GM23338 (cell line): ENCODE data around the gene HLA-DOA. TPM values are rescaled to one million over a fixed set of nuclear protein-coding genes. Genes with fewer than 3 reads are reported as not detected.

Experiments
- ATAC-seq: fragments of 200-7000 bp; cut with Tn5 transposase; 3 replicates; pipeline ENCODE4 v1.9.1; 2020
- DNase-seq: peaks from one replicate; pipeline ENCODE4 v3.0.0-alpha.2; 2015; ENCODE audit warnings: low spot score
- H2AFZ ChIP-seq: fragments of 200-600 bp; sonication (generic); 2 replicates; pipeline ENCODE4 v1.8.0; 2016; ENCODE audit warnings: antibody characterized with exemption, mild to moderate bottlenecking, moderate library complexity
- H3F3A ChIP-seq: fragments of 200-600 bp; sonication (generic); replicated peaks from 2 replicates; pipeline ENCODE4 v1.8.0; 2017; ENCODE audit warnings: antibody characterized with exemption, mixed run types, low read depth
- H3K27ac ChIP-seq: fragments of 200-600 bp; sonication (generic); 2 replicates; pipeline ENCODE4 v1.6.1; 2016; ENCODE audit warnings: low read depth
- H3K27me3 ChIP-seq: fragments of 200-600 bp; sonication (generic); 2 replicates; pipeline ENCODE4 v1.8.0; 2016; ENCODE audit warnings: mild to moderate bottlenecking, mixed run types, moderate library complexity; ENCODE audit not compliant: insufficient read depth
- H3K36me3 ChIP-seq: fragments of 200-600 bp; sonication (generic); 2 replicates; pipeline ENCODE4 v1.8.0; 2016; ENCODE audit warnings: mild to moderate bottlenecking; ENCODE audit not compliant: insufficient read depth
- H3K4me1 ChIP-seq: fragments of 200-600 bp; sonication (generic); 2 replicates; pipeline ENCODE4 v1.8.0; 2016; ENCODE audit warnings: mild to moderate bottlenecking, moderate library complexity; ENCODE audit not compliant: insufficient read depth
- H3K4me2 ChIP-seq: fragments of 200-600 bp; sonication (generic); 2 replicates; pipeline ENCODE4 v1.7.1; 2017; ENCODE audit warnings: mixed run types
- H3K4me3 ChIP-seq: fragments of 200-600 bp; sonication (generic); 2 replicates; pipeline ENCODE4 v1.6.1; 2016; ENCODE audit warnings: mixed run types
- H3K79me2 ChIP-seq: fragments of 200-600 bp; sonication (generic); replicated peaks from 2 replicates; pipeline ENCODE4 v1.8.0; 2017; ENCODE audit warnings: mild to moderate bottlenecking; ENCODE audit not compliant: insufficient read depth
- H3K9me2 ChIP-seq: fragments of 200-600 bp; sonication (generic); 2 replicates; pipeline ENCODE4 v1.8.0; 2017; ENCODE audit not compliant: insufficient read depth
- H4K20me1 ChIP-seq: fragments of 200-600 bp; sonication (generic); replicated peaks from 2 replicates; pipeline ENCODE4 v1.8.0; 2017; ENCODE audit warnings: mild to moderate bottlenecking; ENCODE audit not compliant: insufficient read depth
- H3K27ac Mint-ChIP-seq: 2 replicates; pipeline ENCODE4 v1.8.0; 2020; ENCODE audit warnings: inconsistent platforms, mild to moderate bottlenecking, moderate library complexity, mixed read lengths
- H3K27me3 Mint-ChIP-seq: 3 replicates; pipeline ENCODE4 v1.8.0; 2022; ENCODE audit warnings: low read depth, mild to moderate bottlenecking, moderate library complexity, mixed read lengths, inconsistent platforms; ENCODE audit not compliant: insufficient read depth, poor library complexity
- H3K36me3 Mint-ChIP-seq: 3 replicates; pipeline ENCODE4 v1.8.0; 2021; ENCODE audit warnings: low read depth, mild to moderate bottlenecking, inconsistent platforms, moderate library complexity, mixed read lengths
- H3K4me1 Mint-ChIP-seq: 3 replicates; pipeline ENCODE4 v1.8.0; 2020; ENCODE audit warnings: mild to moderate bottlenecking, inconsistent platforms, mixed read lengths
- H3K4me3 Mint-ChIP-seq: 3 replicates; pipeline ENCODE4 v1.8.0; 2021; ENCODE audit warnings: moderate library complexity, mild to moderate bottlenecking, inconsistent platforms, mixed read lengths
- H3K9me3 Mint-ChIP-seq: 3 replicates; pipeline ENCODE4 v1.8.0; 2020; ENCODE audit warnings: moderate library complexity, mild to moderate bottlenecking, inconsistent platforms, mixed read lengths
- ETS1 ChIP-seq: IDR thresholded peaks from 2 replicates; pipeline ENCODE4 v1.6.1; 2016; ENCODE audit warnings: antibody characterized with exemption
- EZH2 ChIP-seq: fragments of 200-600 bp; sonication (generic); IDR thresholded peaks from one replicate; pipeline ENCODE4 v1.8.0; 2017; ENCODE audit warnings: antibody characterized with exemption, mild to moderate bottlenecking, low read depth; ENCODE audit not compliant: unreplicated experiment
- EZH2phosphoT487 ChIP-seq: fragments of 200-600 bp; sonication (generic); IDR thresholded peaks from one replicate; pipeline ENCODE4 v1.8.1; 2018; ENCODE audit warnings: antibody characterized with exemption; ENCODE audit not compliant: unreplicated experiment
- JUNB ChIP-seq: IDR thresholded peaks from one replicate; pipeline ENCODE4 v1.6.1; 2016; ENCODE audit warnings: antibody characterized with exemption; ENCODE audit not compliant: unreplicated experiment
- STAT1 ChIP-seq: IDR thresholded peaks from one replicate; pipeline ENCODE4 v1.6.1; 2016; ENCODE audit warnings: antibody characterized with exemption; ENCODE audit not compliant: unreplicated experiment
- ZNF114 ChIP-seq: fragments of 250-450 bp; sonication (Bioruptor Pico); IDR thresholded peaks from 2 replicates; pipeline ENCODE4 v1.5.0; 2020; ENCODE audit warnings: mild to moderate bottlenecking, moderate library complexity
- polyA plus RNA-seq: library from polyadenylated mRNA; unstranded; fragments of >200 nt; fragmentation: Nextera tagmentation; extraction: Ambion mirVana; gene quantifications from 2 replicates; pipeline ENCODE4 v1.2.1, GENCODE V29; 2016
- total RNA-seq: library from RNA; depleted of rRNA; stranded (reverse); fragments of >200 nt; shearing (Covaris generic); gene quantifications from 2 replicates; pipeline ENCODE4 v1.2.3, GENCODE V29; 2014
- TF ChIP-seq, protein P1 (sequence below): fragments of 250-450 bp; sonication (Bioruptor Pico); IDR thresholded peaks from 2 replicates; pipeline ENCODE4 v1.5.0; 2020; ENCODE audit warnings: mild to moderate bottlenecking, moderate library complexity
- TF ChIP-seq, protein P2 (sequence below): IDR thresholded peaks from one replicate; pipeline ENCODE4 v1.6.1; 2018; ENCODE audit warnings: antibody characterized with exemption; ENCODE audit not compliant: unreplicated experiment

HLA-DOA gene
- total and polyA plus RNA-seq, 2 experiments from 2014 or later, result 4.8 to 30.5 TPM

- TF ChIP-seq, protein P1, sequence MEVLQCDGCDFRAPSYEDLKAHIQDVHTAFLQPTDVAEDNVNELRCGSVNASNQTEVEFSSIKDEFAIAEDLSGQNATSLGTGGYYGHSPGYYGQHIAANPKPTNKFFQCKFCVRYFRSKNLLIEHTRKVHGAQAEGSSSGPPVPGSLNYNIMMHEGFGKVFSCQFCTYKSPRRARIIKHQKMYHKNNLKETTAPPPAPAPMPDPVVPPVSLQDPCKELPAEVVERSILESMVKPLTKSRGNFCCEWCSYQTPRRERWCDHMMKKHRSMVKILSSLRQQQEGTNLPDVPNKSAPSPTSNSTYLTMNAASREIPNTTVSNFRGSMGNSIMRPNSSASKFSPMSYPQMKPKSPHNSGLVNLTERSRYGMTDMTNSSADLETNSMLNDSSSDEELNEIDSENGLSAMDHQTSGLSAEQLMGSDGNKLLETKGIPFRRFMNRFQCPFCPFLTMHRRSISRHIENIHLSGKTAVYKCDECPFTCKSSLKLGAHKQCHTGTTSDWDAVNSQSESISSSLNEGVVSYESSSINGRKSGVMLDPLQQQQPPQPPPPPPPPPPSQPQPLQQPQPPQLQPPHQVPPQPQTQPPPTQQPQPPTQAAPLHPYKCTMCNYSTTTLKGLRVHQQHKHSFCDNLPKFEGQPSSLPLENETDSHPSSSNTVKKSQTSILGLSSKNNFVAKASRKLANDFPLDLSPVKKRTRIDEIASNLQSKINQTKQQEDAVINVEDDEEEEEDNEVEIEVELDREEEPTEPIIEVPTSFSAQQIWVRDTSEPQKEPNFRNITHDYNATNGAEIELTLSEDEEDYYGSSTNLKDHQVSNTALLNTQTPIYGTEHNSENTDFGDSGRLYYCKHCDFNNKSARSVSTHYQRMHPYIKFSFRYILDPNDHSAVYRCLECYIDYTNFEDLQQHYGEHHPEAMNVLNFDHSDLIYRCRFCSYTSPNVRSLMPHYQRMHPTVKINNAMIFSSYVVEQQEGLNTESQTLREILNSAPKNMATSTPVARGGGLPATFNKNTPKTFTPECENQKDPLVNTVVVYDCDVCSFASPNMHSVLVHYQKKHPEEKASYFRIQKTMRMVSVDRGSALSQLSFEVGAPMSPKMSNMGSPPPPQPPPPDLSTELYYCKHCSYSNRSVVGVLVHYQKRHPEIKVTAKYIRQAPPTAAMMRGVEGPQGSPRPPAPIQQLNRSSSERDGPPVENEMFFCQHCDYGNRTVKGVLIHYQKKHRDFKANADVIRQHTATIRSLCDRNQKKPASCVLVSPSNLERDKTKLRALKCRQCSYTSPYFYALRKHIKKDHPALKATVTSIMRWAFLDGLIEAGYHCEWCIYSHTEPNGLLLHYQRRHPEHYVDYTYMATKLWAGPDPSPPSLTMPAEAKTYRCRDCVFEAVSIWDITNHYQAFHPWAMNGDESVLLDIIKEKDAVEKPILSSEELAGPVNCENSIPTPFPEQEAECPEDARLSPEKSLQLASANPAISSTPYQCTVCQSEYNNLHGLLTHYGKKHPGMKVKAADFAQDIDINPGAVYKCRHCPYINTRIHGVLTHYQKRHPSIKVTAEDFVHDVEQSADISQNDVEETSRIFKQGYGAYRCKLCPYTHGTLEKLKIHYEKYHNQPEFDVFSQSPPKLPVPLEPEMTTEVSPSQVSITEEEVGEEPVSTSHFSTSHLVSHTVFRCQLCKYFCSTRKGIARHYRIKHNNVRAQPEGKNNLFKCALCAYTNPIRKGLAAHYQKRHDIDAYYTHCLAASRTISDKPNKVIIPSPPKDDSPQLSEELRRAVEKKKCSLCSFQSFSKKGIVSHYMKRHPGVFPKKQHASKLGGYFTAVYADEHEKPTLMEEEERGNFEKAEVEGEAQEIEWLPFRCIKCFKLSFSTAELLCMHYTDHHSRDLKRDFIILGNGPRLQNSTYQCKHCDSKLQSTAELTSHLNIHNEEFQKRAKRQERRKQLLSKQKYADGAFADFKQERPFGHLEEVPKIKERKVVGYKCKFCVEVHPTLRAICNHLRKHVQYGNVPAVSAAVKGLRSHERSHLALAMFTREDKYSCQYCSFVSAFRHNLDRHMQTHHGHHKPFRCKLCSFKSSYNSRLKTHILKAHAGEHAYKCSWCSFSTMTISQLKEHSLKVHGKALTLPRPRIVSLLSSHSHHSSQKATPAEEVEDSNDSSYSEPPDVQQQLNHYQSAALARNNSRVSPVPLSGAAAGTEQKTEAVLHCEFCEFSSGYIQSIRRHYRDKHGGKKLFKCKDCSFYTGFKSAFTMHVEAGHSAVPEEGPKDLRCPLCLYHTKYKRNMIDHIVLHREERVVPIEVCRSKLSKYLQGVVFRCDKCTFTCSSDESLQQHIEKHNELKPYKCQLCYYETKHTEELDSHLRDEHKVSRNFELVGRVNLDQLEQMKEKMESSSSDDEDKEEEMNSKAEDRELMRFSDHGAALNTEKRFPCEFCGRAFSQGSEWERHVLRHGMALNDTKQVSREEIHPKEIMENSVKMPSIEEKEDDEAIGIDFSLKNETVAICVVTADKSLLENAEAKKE (CRISPR knock-in tag), result no peak
These were observed 44.6 kb downstream of the HLA-DOA start (continued) for GRCh38 chr6:32964776-32965175.

DNA sequence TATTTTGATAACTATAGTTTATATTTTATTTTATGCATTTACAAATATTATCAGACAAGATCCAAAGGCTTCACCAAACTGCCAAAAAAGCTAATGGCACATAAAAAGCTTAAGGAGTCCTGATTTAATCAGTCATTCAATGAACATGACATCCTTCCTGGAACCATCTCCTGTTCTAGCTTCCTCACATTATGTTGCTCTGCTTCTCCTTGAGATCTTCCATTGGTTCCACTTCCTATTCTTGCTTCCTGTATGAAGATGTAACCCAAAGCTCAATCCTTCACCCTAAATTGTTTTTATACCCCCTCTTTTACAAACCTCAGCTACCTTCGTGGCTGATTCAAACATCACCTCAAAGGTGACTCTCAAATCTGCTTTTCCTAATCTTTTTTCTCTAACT, 45.5 kb downstream of the HLA-DOA start:
- no peak for TF ChIP-seq EZH2

GRCh38 chr6:32962213-32962826, 47.1 kb downstream of the HLA-DOA start:
- Mint-ChIP-seq H3K9me3 (no peaks in the 10 kb centered on the region), H3K27ac (no peak overlapping the region), H3K36me3 (no peaks in the 10 kb centered on the region; the same call in 2 of the 3 replicates), H3K27me3 (no peaks in the 10 kb centered on the region), H3K4me3 (no peak overlapping the region), H3K4me1 (peaks cover 9% of the 10 kb centered on the region)
- H3K36me3 ChIP-seq, result no peaks in the 10 kb centered on the region
- DNase-seq (no peak), ATAC-seq (no peak)
- peaks cover 11% of the 10 kb centered on the region for H3K79me2 ChIP-seq
- H4K20me1 ChIP-seq, result no peaks in the 10 kb centered on the region; the same call in none of the 2 replicates
- no peaks in the 10 kb centered on the region for H3K27me3 ChIP-seq
- H3K9me2 ChIP-seq, result no peaks in the 10 kb centered on the region
- H3K27ac ChIP-seq, result no peak overlapping the region
- 0 out of 2 replicates have a peak, but pooled peaks cover 3% of the 10 kb centered on the region for H3F3A ChIP-seq
- peaks cover 5% of the 10 kb centered on the region; the same call in 1 of the 2 replicates for H3K4me1 ChIP-seq
- H2AFZ ChIP-seq, result no peak overlapping the region
- H3K4me3 ChIP-seq, result no peak overlapping the region
- no peak overlapping the region for H3K4me2 ChIP-seq
- no peak for TF ChIP-seq STAT1
- no peak for TF ChIP-seq ETS1
- TF ChIP-seq JUNB, result no peak
- TF ChIP-seq, protein P2, sequence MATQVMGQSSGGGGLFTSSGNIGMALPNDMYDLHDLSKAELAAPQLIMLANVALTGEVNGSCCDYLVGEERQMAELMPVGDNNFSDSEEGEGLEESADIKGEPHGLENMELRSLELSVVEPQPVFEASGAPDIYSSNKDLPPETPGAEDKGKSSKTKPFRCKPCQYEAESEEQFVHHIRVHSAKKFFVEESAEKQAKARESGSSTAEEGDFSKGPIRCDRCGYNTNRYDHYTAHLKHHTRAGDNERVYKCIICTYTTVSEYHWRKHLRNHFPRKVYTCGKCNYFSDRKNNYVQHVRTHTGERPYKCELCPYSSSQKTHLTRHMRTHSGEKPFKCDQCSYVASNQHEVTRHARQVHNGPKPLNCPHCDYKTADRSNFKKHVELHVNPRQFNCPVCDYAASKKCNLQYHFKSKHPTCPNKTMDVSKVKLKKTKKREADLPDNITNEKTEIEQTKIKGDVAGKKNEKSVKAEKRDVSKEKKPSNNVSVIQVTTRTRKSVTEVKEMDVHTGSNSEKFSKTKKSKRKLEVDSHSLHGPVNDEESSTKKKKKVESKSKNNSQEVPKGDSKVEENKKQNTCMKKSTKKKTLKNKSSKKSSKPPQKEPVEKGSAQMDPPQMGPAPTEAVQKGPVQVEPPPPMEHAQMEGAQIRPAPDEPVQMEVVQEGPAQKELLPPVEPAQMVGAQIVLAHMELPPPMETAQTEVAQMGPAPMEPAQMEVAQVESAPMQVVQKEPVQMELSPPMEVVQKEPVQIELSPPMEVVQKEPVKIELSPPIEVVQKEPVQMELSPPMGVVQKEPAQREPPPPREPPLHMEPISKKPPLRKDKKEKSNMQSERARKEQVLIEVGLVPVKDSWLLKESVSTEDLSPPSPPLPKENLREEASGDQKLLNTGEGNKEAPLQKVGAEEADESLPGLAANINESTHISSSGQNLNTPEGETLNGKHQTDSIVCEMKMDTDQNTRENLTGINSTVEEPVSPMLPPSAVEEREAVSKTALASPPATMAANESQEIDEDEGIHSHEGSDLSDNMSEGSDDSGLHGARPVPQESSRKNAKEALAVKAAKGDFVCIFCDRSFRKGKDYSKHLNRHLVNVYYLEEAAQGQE, result no peak
- no peak for TF ChIP-seq ZNF114 (CRISPR knock-in tag)
- TF ChIP-seq EZH2, result no peak
- TF ChIP-seq EZH2phosphoT487, result no peak

More for the DNA sequence above, 45.5 kb downstream of the HLA-DOA start:
- H3K9me2 ChIP-seq, result no peaks in the 10 kb centered on the region
- H3F3A ChIP-seq, result 0 out of 2 replicates have a peak, but pooled peaks cover 3% of the 10 kb centered on the region
- no peak overlapping the region for H3K4me2 ChIP-seq
- no peak for DNase-seq
- peaks cover 11% of the 10 kb centered on the region for H3K4me1 Mint-ChIP-seq
- no peaks in the 10 kb centered on the region; the same call in none of the 2 replicates for H4K20me1 ChIP-seq
- H2AFZ ChIP-seq, result no peak overlapping the region
- H3K9me3 Mint-ChIP-seq, result no peaks in the 10 kb centered on the region
- no peak overlapping the region for H3K4me3 ChIP-seq
- no peak for ATAC-seq
- H3K36me3 Mint-ChIP-seq, result no peaks in the 10 kb centered on the region; the same call in 2 of the 3 replicates
- no peaks in the 10 kb centered on the region for H3K27me3 ChIP-seq
- H3K27me3 Mint-ChIP-seq, result no peaks in the 10 kb centered on the region
- H3K36me3 ChIP-seq, result no peaks in the 10 kb centered on the region
- no peak overlapping the region for H3K27ac ChIP-seq
- H3K27ac Mint-ChIP-seq, result no peak overlapping the region
- peaks cover 15% of the 10 kb centered on the region for H3K79me2 ChIP-seq
- H3K4me3 Mint-ChIP-seq, result no peak overlapping the region
- H3K4me1 ChIP-seq, result peaks cover 5% of the 10 kb centered on the region; the same call in 1 of the 2 replicates
